T-helper 9 cell (primary cell): Measurements from ENCODE around the gene TM2D1.

Experiments used
- DNase-seq: peaks from one replicate; pipeline ENCODE4 v3.0.0-alpha.2; 2020

TM2D1 gene

DNA sequence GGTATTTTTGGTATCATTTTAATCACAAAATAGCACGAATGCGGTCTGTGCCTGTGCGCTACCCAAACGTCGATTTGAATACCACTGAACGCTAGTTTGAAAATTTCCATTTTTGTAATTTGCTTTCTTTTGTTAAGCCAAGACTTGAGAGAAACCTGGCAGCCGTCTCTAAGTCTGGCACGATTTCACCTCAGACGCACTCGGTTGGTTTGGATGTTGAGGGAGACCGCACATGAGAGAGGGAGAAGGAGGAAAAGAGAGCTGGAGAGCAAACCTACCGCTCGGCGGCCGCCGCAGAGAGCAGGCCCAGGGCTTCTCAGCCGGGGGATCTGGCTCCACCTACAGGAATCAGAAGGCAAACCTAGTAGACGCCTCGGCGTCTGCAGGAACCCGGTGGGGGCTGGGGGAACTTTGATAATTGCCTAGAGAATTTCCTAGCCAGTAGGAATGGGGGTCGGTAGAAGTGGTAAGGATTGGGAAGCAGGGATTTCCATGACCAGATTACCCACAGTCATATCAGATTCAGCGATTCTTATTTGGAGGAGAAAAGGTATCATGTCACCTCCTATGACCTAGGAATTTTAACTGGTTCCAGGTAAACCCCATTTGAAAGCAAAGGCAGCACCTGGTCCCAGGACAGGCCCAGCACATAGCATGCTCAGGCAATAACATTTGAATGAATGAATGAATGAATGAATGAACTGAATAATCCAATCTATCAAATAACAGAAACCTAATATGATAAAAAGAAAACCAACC is 83.2 kb downstream of the TM2D1 start:
- DNase-seq = peak; percentile 30

GRCh38 chr1:61640531-61641530 is 84.1 kb downstream of the TM2D1 start:
- no peak for DNase-seq

DNA sequence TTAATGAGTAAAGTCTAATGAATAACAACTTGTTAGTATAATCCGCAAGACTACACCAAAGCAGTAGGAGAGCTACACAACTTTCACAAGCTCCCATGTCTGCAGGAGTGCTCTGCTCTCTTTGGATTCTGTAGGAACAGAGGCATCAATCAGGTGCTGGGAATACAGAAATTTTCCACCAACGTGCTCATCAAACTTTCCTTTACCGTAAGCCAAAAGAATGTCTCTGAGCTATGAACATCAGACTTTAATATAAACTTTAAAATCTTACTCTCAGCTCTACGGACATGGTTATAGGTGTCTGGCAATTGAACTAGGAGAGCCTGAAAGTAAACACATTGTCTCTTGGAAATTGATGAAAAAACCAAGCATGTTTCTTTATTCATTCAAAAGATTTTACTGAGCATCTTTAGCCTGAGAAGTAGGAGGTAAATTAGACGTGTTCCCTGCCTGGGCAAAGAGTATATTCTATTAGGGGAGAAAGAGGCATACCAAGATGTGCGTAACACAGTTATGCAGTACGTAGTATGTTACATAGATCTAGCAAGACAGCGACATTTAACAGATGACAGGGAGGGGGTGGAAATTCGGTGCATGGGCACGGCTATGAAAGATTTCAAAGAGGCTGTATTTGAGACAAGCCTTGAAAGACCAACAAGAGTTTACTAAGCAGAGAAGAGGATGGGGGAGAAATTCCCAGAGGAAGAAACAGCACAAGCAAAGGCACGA is 85.2 kb downstream of the TM2D1 start:
- no peak for DNase-seq

DNA sequence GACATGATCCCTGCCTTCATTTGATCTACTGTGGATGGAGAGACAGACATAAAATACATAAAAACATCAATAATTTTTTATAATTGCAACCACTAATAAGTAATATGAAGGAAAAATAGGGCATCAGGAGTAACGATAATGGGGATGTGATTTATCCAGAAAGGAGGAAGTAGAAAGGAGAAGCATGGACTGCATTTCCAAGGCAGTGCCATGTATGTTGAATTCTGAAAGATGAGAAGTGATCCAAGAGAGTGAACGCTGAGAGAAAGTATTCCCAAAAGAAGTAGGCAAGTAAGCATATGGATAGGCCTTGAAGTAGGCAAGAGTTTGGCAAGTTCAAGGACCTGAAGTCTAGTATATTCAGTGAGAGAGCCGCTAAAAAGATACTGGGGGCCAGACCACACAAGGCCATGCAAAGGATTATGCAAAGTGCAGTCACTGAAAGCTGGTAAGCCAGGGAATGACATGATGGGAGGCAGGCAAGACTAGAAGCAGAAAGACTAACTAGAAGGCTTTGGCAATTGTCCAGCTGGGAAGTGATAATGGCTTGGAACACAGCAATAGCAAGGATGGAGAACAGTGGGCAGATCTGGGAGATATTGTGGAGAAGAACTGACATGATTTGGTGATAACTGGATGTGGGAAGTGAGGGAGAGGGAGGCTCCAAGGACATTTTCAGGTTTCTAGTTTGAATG is 85.9 kb downstream of the TM2D1 start:
- no peak for DNase-seq

GRCh38 chr1:61638296-61638695 is 86.6 kb downstream of the TM2D1 start:
- no peak for DNase-seq

GRCh38 chr1:61637470-61637869 is 87.5 kb downstream of the TM2D1 start:
- DNase-seq = no peak

DNA sequence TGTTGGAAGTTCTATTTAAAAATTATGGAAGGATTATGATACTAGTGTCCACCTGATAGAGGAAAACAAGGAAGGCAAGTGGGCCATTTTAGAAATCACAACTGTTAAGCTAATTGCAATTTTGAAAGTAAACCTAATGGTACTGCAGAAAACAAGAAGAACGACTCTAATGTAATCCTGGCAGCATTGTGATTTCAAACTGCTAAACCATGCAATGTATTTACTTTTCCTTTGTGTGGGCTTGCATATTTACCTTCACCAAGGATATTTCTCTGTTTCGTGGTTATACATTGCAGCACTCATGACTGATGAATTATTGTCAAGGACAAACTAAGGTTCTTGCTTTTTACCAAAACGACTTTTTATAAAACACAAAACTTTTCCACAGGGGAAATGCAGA is 88.1 kb downstream of the TM2D1 start:
- DNase-seq = no peak

GRCh38 chr1:61636376-61636775 is 88.6 kb downstream of the TM2D1 start:
- DNase-seq = no peak

DNA sequence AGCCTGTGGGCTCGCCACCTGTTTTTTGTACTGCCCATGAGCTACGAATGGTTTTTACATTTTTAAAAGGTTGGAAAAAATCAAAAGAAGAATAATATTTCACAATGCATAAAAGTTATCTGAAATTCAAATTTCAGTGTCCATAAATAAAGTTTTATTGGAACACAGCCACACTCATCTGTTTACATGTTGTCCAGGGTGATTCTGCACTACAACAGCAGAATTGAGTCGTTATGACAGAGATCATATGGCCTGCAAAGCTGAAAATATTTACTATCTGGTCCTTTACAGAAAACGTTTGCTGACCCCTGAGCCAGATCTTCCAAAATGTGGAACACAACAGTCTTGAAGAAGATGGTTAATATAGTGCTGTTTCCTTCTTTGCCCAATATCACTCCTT is 89.4 kb downstream of the TM2D1 start:
- DNase-seq = no peak

DNA sequence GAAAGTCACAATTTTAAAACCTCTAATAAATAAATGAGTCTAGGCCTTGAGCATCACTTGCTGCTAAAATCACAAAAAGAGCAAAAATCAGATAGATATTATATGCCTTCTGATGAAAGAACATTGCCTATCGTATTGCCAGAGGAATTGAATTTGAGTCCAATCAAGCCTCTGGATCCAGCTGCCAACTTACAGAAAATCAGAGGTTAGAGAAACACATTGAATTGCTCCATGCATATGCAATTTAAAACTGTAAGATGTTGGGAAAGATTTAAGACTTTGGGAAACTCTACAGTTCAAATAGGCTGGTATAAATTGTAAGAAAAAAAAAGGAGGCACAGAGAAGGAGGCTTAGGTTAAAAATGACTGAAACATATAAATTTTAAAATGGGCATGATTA is 93.5 kb downstream of the TM2D1 start:
- DNase-seq = no peak
